ENCODE results near the gene SDK1.

Gene SDK1

DNA sequence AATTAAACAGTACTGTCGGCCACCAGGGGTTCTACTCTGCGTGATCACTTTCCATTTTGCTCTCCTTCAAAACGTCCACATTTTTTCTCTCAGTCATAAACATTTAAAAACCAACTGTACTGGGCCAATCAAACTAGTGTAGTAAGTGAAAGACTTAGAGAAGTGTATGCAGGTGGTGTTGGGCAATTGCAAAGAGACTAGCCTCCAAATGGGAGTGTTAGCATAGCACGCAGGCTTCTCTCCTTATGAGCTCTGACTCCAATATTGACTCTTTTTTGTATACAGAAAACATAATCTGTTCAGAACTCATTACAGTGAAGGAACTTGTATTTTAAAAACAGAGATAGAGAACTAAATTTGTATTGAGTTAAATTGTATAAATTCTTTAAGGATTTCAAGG is 150.6 kb downstream of the SDK1 start:
- H3K4me3 ChIP-seq (ENCODE audit: low read depth, low read length), result no peak overlapping the region
- DNase-seq (ENCODE audit: low read depth), result no peak
- TF ChIP-seq, protein P1, sequence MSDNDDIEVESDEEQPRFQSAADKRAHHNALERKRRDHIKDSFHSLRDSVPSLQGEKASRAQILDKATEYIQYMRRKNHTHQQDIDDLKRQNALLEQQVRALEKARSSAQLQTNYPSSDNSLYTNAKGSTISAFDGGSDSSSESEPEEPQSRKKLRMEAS (IDR thresholded peaks at IDR 0.05; ENCODE audit: low read depth, low read length), result no peak
- TF ChIP-seq, protein P2, sequence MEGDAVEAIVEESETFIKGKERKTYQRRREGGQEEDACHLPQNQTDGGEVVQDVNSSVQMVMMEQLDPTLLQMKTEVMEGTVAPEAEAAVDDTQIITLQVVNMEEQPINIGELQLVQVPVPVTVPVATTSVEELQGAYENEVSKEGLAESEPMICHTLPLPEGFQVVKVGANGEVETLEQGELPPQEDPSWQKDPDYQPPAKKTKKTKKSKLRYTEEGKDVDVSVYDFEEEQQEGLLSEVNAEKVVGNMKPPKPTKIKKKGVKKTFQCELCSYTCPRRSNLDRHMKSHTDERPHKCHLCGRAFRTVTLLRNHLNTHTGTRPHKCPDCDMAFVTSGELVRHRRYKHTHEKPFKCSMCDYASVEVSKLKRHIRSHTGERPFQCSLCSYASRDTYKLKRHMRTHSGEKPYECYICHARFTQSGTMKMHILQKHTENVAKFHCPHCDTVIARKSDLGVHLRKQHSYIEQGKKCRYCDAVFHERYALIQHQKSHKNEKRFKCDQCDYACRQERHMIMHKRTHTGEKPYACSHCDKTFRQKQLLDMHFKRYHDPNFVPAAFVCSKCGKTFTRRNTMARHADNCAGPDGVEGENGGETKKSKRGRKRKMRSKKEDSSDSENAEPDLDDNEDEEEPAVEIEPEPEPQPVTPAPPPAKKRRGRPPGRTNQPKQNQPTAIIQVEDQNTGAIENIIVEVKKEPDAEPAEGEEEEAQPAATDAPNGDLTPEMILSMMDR (IDR thresholded peaks at IDR 0.05; ENCODE audit: low read depth, low read length), result no peak
- TF ChIP-seq POLR2A (IDR thresholded peaks at IDR 0.05; ENCODE audit: extremely low read depth, insufficient read length) (no peak), MYC (IDR thresholded peaks at IDR 0.05; ENCODE audit: low read depth, low read length) (no peak)

DNA sequence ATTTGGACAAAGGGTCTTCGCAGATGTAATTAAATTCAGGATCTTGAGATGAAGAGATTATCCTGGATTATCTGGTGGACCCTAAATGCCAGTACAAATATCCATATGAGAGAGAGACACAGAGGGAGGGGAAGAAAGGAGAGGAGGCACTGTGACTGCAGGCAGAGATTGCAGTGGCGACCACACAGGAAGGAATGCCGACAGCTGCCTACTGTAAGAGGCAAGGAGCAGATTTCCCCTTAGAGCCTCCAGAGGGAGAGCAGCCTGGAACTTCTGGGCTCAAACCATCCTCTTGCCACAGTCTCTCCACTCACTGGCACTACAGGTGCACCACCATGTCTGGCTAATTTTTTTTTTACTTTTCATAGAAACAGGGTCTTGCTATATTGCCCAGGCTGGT is 152.3 kb downstream of the SDK1 start:
- TF ChIP-seq, protein P1 (IDR thresholded peaks at IDR 0.05; ENCODE audit: low read depth, low read length), result no peak
- TF ChIP-seq POLR2A (IDR thresholded peaks at IDR 0.05; ENCODE audit: extremely low read depth, insufficient read length), result no peak
- TF ChIP-seq, protein P2 (IDR thresholded peaks at IDR 0.05; ENCODE audit: low read depth, low read length), result no peak
- TF ChIP-seq MYC (IDR thresholded peaks at IDR 0.05; ENCODE audit: low read depth, low read length), result no peak
- DNase-seq (ENCODE audit: low read depth), result no peak
- no peak overlapping the region for H3K4me3 ChIP-seq (ENCODE audit: low read depth, low read length)

DNA sequence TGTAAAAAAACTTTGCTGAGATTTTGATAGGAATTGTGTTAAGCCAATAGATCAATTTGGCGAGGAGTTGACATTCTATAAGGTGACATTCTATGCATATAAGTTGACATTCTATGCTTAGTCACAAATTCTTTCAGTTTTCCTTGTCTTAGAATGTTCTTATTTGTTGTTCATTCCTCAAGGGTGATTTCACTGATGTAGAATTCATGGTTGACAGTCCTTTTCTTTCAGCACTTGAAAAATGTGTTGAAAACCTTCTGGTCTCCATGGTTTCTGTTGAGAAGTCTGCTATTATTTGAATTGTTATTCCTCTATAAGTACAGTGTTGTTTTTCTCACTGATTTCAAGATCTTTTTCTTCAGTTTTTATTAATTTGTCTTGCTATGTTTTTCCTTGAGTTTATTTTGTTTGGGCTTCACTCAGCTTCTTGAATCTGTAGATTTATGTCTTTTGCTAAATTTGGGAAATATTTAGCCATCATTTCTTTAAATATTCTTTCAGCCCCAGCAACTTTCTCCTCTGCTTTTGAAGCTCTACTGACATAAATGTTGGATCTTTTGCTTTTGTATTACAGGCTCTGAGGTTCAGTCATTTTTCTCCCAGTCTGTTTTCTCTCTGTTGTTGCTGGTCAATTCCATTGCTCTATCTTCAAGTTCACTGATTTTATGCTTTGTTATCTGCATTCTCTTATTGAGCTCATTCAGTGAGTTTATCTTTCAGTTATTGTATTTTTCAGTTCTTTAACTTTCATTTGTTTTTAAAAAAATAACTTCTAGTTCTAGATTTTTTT is 154.9 kb downstream of the SDK1 start:
- H3K4me3 ChIP-seq (ENCODE audit: low read depth, low read length), result no peak overlapping the region
- DNase-seq (ENCODE audit: low read depth), result no peak
- TF ChIP-seq MYC (IDR thresholded peaks at IDR 0.05; ENCODE audit: low read depth, low read length), result no peak
- TF ChIP-seq, protein P2 (IDR thresholded peaks at IDR 0.05; ENCODE audit: low read depth, low read length), result no peak
- TF ChIP-seq, protein P1 (IDR thresholded peaks at IDR 0.05; ENCODE audit: low read depth, low read length), result no peak
- TF ChIP-seq POLR2A (IDR thresholded peaks at IDR 0.05; ENCODE audit: extremely low read depth, insufficient read length), result no peak

DNA sequence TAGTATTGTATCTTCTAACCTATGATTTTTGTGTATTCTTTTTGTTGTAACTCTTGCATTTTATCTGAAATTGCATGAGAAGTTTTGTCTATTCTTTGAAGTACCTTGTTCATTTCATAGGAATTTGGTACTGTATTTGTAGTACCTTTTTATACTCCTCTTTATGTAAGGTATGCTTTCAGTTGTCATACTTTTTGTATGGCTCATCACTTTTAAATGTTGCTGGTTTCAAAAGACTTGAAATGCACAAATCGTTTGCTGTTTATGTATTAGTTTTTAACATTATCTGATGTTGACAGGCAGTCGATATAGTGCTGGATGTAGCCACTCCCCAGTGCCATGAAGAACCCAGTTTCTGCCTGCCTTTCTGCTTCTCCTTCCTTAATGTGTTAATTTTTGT is 158.1 kb downstream of the SDK1 start:
- TF ChIP-seq MYC (IDR thresholded peaks at IDR 0.05; ENCODE audit: low read depth, low read length) (no peak), POLR2A (IDR thresholded peaks at IDR 0.05; ENCODE audit: extremely low read depth, insufficient read length) (no peak)
- TF ChIP-seq, protein P1 (IDR thresholded peaks at IDR 0.05; ENCODE audit: low read depth, low read length), result no peak
- TF ChIP-seq, protein P2 (IDR thresholded peaks at IDR 0.05; ENCODE audit: low read depth, low read length), result no peak
- no peak for DNase-seq (ENCODE audit: low read depth)
- no peak overlapping the region for H3K4me3 ChIP-seq (ENCODE audit: low read depth, low read length)

DNA sequence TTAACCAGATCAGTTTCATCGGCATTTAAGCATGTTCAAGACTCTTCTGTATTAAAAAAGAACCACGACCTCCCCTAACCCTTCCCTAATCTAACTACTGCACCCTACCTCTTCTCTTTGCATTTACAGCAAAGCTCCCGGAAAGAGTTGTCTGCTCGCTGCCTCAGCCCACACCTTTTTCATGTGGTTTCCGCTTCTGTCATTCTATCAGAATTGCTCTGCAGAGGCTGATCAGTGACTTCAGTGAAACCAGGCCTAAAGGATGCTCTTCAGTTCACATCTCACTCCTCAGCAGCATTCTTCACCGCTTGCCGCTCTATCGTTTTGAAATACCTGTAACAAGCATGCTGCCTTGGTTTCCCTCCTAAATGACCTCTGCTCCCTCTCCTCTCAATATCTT is 160.9 kb downstream of the SDK1 start:
- no peak for DNase-seq (ENCODE audit: low read depth)
- TF ChIP-seq MYC (IDR thresholded peaks at IDR 0.05; ENCODE audit: low read depth, low read length), result no peak
- no peak for TF ChIP-seq POLR2A (IDR thresholded peaks at IDR 0.05; ENCODE audit: extremely low read depth, insufficient read length)
- TF ChIP-seq, protein P1 (IDR thresholded peaks at IDR 0.05; ENCODE audit: low read depth, low read length), result no peak
- TF ChIP-seq, protein P2 (IDR thresholded peaks at IDR 0.05; ENCODE audit: low read depth, low read length), result no peak
- H3K4me3 ChIP-seq (ENCODE audit: low read depth, low read length), result no peak overlapping the region

All from NB4 (cell line).